Left renal cortex interstitium (tissue), 4 donors: ENCODE data around the gene JAKMIP1. TPM values are rescaled to one million over a fixed set of nuclear protein-coding genes. Genes with fewer than 3 reads are reported as not detected.
"Not testable (repeated sequence)": the region's sequence is repeated elsewhere in the genome, so short reads cannot be mapped to it uniquely, and the experiment has no call there.

ENCODE experiments used
- DNase-seq, 4 donors: peaks; one replicate each; pipeline ENCODE4 v3.0.0-alpha.2; 2013; ENCODE audit warnings: low read depth in 4 of 4, low spot score in 2 of 4, missing footprints in 1 of 4
- polyA plus RNA-seq, 4 donors: library from polyadenylated mRNA; unstranded; fragments of 120-200 nt; gene quantifications; one replicate each; pipeline ENCODE4 v1.2.1, GENCODE V29; 2013; ENCODE audit not compliant: insufficient read length in 4 of 4

Gene JAKMIP1
- polyA plus RNA-seq, 4 donors, result 0.06 to 0.22 (median 0.17) TPM

DNA sequence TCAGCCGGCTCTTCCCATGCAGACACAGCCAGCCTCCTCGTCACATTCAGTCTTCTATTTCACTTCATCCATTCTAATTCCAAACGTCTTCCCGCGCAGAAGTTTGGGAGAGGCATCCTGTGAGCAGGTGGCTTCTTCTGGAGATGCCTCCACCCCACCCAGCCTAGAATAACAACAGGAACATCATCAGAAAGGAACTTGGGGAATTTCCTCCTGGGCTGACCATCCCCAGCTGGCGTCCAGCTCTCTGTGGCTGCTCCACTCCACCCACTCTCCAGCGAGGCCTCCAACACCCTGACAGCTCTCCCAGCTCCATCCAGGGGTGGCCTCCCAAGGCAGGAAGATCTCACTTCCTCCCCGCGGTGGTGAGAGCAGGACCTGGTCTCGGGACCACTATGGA is 176.6 kb downstream of the JAKMIP1 start:
- no peak for DNase-seq

DNA sequence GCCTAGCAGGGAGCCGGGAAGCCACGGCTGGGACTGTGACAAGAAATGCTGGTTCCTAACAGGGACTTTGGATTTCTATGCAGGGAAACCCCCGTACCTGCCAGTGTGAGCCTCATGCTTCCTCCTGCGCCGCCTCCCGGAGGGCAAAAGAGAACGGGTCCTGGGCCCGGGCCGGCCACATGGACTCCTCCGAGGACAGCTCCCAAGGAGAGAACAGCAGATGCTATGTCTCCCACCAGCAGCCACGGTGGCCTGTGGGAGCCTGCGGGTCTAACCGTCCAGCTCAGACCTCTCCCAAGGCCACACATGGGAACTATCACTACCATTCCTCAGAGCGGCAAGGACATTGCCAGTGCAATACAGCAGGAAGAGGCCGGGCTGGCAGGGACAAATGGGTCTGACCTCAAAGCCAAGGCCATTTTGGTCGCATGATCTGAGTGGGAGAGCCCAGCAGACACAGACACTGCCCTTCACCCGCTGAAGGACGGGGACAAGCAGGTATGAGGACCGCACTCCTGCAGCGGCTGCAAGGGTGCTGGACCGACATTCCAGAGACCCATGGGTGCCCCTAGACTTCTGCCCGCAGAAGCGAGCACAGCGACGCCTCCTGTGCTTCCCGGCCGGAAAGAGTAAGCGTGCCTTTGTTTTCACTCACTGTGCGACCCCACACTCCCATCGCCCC is 177.6 kb downstream of the JAKMIP1 start:
- DNase-seq, result no peak

DNA sequence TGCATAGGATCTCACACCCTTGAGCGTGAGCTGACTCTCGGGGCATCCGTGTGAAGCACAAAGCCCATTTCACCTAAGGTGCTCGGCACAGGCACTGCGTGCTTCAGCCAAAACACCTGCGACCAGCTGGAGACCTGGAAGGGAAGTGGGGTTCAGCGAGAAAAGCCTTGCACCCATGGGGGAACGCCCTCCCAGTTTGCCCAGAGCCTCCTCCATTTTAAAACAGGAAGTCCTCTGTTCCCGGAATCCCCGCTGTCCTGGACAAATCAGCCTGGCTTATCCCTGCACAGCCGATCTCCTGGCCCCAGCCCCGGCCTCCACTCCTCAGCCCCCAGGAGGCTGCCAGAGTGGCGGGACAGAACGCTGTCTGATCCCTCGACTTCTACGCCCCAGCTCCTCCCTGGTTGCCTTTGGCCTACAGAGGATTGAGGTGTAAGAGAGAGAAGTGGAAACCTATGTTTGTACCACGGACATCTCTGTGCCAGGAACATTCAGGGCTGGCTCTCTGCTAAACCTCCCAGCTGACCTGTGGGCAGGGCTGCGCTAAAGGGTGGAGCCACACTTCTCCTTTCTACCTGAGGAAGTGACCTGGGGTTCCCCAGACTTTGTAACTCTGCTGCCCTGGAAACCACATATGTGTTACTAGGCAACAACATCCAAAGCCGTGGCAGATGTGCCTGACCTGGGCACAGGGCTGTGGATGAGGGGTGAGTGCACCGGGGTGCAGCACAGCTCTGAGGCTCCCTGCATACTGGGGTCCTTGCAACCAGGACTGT is 178.3 kb downstream of the JAKMIP1 start:
- DNase-seq, result no peak

DNA sequence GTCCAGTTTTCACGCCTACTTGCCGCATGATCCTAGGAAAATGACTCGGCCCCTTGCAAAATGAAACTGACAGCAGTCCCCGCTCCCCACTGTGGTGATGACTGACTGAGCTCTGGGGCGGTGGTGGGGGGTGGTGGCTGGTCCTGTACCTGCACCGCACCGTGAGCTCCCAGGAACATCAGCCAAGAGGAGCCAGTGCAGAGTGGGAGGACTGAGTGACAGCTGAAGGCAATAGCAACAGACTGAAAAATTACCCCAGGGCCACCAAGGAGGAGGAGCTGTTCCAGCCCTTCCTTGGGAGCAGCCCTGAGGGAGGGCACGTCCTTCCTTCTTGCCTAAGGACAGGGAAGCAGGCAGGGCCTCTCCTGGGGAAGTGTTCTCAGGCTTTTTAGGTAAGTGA is 179.7 kb downstream of the JAKMIP1 start:
- no peak for DNase-seq

DNA sequence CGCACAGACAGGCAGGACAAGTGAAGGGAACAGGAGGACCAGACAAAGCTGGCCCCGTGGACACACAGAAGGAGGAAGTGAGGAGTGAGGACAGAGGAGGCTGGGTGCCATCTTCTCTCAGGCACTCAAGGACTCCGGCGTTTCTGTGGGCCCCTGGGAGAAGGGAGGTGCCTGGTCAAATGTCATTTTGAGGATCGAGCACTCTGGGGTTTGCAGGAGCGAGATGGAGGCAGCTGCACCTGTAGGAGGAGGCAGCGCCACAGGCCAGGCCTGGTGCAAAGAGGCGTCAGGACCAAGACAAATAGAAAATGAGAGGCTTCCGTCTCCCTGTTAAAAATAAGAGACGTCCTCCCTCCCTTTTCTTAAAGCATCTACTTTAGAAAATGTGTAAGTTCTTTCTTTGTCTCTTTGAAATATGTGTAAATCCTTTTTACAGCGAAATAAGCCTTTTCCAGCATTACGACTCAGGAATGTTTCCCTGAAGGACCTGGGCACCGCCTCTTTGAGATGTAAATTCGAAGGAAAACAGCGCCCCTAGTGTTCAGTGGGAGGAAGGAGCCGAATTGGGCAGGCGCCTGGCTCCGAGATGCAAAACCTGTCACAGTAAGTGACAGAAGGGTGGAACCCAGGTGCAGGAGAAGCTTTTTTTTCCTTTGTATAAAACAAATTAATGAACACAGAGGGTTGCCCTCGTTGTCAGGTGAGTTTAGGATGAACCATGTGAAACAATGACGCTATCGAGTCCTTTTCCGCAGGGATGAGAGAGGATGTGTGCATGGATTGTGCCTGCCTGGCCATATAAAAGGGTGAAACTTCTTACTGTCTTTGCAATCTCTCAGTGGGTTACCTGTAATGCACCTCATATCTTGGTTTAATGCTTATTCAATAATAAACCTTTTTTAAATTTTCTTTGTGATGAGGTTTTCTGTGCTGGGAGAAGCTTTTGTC is 180.8 kb downstream of the JAKMIP1 start:
- peak in 1 of 4 donors; percentile 48 for DNase-seq

DNA sequence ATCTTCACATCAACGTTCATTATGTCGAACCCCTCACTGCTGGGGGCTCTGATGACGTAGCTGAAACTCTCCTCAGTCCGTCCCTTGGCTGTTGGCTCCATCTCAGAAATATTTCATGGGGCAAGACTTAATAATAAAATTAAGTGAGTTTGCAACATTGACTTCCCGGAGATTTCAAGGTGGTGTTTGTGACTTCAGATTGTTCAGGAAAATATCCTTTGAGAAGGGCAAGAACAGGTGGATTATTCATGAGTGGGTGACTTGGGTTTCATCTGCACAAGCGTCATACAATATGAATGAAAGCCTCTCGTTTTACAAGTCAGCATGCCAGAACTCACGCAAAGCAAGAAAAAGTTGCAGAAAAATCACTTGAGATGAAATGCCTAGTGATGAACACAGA is 182.0 kb downstream of the JAKMIP1 start, which contains the start of gene C4orf50:
TSS of gene C4orf50 (minus strand) at position 101 of the 400 bp plus-strand sequence.
- no peak for DNase-seq

DNA sequence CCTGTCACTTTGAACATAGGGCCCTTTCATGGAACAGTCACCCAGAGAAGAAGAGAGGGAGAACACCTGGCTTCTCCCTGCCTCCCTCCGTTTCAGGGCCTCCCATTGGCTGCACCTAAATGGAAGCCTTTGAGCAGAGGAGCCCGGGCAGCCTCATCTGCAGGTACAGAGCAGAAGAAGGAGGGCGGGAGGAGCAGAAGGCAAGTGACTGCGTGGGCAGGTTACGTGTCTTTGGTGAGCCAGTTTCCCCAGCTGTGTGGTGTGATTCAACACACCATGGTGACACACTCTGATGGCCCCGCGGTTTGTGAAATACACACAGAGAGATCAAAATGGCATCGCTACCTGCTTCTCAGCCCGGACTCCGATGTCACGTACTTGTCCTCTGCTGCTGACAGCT is 182.5 kb downstream of the JAKMIP1 start:
- DNase-seq, result no peak

DNA sequence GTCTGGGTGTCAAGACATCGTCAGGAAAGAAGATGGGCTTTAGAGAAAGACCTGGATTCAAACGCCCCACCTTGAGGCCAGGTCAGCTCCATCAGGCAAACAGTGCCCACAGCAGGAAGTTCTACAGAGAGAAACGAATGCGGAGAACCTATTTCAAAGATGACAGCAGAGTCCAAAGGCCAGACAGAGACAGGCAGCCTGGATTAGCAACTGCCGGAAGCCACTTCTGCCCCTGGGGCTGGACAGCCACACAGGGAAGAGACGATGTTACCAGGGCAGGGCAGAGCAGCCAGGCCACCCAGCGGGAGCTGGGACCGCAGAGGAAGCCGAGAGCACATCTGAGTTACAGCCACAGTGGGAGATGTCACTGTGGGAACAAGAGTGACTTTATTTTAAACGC is 183.3 kb downstream of the JAKMIP1 start:
- no peak for DNase-seq

DNA sequence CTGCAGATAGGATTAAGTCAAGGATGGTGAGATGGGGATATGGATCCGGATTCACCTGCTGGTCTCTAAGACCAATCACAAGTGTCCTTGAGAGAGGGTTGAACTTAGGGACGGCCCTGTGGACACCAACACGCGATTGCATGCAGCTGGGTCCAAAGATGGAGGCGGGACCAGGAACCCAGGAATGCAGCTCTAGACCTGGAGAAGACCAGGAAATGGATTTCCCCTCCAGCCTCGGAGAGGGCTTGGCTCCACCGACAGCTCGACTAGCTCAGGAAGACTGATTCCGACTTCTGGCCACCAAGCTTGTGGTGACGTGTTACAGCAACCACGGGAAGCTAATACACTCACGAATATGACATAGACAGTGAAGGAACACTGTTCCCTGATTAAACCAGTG is 186.8 kb downstream of the JAKMIP1 start:
- no peak for DNase-seq

DNA sequence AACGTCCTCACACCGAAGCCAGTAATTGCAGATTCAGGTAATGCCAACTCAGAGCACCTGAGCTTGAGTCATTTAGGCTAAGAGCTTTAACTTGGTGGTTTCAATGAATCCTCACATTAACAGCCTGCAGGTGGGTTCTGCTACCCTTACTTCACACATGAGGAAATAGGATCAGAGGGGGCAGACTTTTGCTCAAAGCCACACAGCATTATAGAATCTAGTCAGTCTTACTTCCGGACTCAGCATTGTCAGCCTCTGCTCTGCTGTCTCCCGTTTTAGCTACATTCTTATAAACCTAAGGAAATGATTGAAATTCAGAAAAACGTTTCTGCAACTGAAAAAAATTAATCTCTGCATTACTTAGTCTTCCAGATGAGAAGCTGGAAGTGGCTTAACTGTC is 188.1 kb downstream of the JAKMIP1 start:
- DNase-seq, result no peak

DNA sequence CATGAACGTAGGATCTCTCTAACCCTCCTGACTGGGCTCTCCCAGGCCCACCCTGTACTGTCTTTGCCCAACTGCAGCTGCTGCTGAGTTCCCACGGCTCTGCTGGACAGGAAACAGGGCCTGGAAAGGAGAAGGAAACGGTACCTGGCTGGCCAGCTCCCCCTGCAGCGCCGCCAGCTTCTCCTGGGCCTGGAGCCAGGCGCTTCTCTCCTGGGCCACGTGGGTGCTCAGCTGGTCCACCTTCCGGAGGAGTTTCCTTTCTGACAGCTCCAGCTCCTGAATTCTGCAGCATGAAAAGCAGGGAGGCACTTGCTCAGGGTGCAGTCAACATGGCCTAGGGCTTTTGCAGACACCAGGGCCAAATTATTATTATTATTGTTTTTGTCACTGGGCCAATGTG is 188.7 kb downstream of the JAKMIP1 start:
- DNase-seq, result no peak

DNA sequence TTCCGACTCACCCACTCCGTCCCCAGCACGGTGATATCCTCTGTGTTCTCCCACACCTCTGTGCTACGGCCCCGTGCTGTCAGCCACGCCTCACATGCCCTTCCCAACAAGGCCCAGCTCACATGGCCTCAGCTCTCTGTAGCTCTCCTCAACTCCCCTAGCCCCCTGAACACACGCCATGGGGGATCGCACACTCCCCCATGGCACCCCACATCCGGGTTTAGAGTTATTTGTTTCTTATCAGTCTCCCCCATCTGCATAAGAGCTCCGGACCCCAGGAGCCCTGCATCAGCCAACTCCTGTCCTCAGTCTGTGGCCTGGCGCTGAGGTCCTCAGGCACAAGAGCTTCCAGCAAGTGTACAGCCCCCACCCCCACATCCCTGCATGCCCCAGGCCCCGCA is 189.1 kb downstream of the JAKMIP1 start:
- DNase-seq, result no peak

DNA sequence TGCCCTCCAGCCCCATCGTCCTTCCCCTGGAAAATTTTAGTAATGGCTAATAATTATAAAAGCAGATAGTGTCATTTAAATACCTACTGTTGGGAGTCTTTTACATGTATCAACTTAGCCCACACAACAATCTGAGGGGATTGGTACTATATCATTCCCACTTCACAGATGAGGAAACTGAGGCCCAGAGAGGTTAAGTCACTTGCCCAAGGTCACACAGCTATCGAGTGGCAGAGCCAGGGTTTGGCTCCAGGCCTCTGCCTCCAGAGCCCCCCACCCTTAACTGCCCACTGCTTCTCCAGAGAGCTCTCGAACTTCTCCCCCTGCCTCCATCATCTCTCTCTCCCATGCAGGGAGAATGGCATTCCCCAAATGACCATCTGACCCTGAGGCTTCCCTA is 189.6 kb downstream of the JAKMIP1 start:
- DNase-seq, result no peak

DNA sequence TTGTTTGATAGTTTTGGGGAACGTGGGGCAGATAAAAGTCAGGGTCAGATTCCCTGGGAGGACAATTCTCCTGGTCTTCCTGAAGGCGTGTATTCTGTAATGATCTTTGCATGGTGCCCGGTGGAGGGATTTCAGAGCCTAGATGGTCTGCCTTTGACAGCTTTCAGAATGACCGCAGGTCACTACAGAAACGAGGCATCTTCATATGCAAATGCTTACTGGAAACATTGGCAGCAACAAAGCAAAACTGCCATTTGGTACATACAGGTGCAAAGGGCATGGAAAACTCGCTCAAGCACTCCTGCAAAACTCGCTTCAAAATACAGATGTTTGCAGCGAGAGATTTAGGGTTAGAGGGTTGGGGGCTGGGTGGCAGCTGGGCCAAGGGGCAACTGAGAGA is 190.9 kb downstream of the JAKMIP1 start:
- no peak for DNase-seq

DNA sequence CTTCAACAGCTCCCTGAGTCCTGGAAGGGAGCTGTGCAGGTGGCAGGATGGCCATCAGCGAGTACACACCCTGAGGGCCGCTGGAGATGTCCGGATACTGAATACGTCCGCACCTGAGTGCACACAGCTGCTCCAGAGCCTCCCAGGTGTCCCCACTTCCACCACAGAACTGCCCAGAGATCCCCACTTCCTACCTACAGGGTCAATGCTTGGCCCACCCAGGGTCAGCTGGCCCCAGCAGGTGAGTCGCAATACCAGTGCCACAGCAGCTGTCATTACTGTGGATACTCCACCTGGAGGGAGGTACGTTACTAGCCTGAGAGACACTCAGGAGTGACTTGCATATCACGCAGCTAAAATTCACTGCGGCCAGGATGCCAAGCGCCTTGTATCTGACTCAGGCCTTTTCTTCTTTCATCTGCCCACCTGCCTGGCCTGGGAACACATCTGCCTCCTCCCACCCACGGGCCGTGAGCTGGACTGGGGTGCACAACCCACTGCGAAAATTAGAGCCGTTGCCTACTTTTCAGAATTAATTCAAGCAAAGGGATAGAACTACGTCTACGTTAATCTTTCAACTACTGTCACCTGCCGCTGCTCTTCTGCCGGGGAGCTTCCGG is 191.5 kb downstream of the JAKMIP1 start:
- DNase-seq, result no peak

DNA sequence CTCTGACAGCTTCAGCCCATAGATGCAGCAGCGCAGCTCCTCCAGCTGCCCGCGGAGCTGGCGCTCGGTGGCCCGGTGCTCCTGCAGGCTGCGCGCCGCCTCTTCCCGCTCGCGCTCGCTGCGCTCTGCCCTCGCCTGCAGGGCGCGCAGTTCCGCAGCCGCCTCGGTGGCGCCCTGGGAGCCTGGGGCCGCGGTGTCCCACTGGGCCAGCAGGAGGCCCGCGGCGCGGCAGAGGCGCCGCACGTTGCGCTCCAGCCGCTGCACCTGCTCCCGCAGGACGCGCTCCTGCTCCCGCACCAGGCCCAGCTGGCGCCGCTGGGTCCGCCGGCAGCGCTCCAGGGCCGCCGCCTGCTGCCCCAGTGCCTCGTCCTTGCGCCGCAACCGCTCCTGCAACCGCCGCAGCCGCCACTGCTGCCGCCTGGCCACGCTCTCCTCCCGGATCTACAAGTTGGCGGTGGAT is 192.2 kb downstream of the JAKMIP1 start:
- no peak for DNase-seq

DNA sequence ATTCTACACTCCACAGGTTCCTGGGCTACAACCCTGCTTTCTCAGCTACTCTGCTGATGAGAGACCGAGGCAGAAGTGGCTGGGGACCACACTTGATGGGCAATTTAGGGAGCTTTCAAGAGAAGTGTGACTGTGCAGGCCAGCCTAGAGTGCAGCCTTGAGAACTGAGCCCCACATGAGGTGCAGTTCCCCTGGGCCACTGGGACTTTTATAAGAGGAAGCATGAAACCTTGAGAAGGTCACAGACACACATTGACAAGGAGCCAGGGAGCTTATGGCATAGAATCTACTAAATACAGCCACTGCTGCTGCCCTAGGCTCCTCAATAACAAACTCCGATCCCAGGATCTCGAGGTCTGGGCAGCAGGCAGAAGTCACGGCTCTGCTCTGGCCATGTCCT is 195.2 kb downstream of the JAKMIP1 start:
- DNase-seq, result no peak

DNA sequence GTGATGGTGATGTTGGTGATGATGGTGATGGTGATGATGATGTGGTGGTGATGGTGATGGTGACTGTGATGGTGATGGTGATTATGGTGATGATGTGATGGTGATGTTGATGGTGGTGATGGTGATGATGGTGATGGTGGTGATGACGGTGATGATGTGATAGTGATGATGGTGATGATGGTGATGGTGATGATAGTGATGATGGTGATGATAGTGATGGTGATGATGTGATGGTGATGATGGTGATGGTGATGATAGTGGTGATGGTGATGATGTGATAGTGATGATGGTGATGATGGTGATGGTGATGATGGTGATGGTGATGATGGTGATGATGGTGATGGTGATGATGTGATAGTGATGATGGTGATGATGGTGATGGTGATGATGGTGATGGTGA is 196.9 kb downstream of the JAKMIP1 start:
- DNase-seq, result not testable (repeated sequence)

DNA sequence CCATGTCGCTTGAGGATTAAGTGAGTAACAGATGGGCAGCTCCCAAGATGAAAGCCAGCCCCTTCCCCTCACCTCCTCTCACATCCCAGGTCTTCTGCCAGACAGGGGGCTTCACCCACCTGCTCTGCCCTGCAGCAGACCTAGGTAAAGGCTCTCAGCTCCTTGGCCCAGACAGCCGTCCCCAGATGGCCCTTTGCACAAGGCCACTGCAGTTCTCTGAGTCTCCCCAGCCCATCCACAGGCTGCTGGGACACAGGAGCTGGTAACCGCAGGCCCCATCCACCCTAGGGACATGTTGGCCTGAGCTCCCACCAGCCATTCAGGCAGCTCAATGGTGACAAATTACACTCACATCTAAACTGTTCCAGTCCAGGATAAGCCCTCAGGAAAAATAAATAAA is 197.4 kb downstream of the JAKMIP1 start:
- no peak for DNase-seq

DNA sequence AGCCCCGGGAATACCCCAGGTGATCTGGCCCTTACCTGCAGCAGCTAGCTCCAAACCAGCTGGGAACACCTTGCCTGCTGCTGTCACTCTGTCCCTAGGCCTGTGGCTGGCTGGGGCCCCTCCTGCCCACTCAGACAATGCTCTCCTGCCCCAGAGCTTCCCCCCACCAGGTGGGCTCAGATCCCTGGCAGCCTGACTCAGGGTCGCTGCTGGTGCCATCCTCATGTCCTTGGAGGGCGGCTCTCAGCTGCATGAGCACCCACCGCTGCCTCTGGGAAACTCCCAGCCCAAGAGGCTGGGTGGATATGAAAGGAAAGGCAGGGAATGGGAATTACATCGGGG is 197.9 kb downstream of the JAKMIP1 start:
- no peak for DNase-seq
